Calu3 (cell line): ENCODE measurements around the gene NNT. TPM values are rescaled to one million over a fixed set of nuclear protein-coding genes. Genes with fewer than 3 reads are reported as not detected.

Source experiments
- BruUV-seq: library from RNA; stranded (reverse); fragments of 400-500 nt; replicated peaks from 2 replicates; lab custom pipeline; 2021; lab: Mats Ljungman, UMichigan
- CTCF ChIA-PET: fragments of 300-600 bp; sonication (Branson Sonifier 250); formaldehyde crosslinking; loops from one replicate; lab custom pipeline; 2022; ENCODE audit warnings: antibody characterized with exemption; lab: Charles Lee
- DNase-seq: peaks from one replicate; pipeline ENCODE4 v3.0.0; 2022
- H3K27ac Mint-ChIP-seq: one replicate; pipeline ENCODE4 v1.8.0; 2022; ENCODE audit warnings: mixed read lengths; ENCODE audit not compliant: unreplicated experiment
- H3K27me3 Mint-ChIP-seq: one replicate; pipeline ENCODE4 v1.8.0; 2022; ENCODE audit warnings: mixed read lengths; ENCODE audit not compliant: unreplicated experiment
- H3K36me3 Mint-ChIP-seq: one replicate; pipeline ENCODE4 v1.8.0; 2022; ENCODE audit warnings: mild to moderate bottlenecking, moderate library complexity, mixed read lengths; ENCODE audit not compliant: insufficient read depth, unreplicated experiment
- H3K4me1 Mint-ChIP-seq: one replicate; pipeline ENCODE4 v1.8.0; 2022; ENCODE audit warnings: mild to moderate bottlenecking, low read depth, mixed read lengths; ENCODE audit not compliant: unreplicated experiment
- H3K4me3 Mint-ChIP-seq: one replicate; pipeline ENCODE4 v1.8.0; 2022; ENCODE audit warnings: mild to moderate bottlenecking, low read depth, moderate library complexity, mixed read lengths; ENCODE audit not compliant: unreplicated experiment
- H3K9me3 Mint-ChIP-seq: one replicate; pipeline ENCODE4 v1.8.0; 2022; ENCODE audit warnings: low read depth, mixed read lengths; ENCODE audit not compliant: unreplicated experiment
- intact Hi-C: fragments of 100-400 bp; cut with micrococcal nuclease; formaldehyde crosslinking; loops from one replicate; pipeline ENCODE4 v1.10.0; 2022; ENCODE audit not compliant: unreplicated experiment
- total RNA-seq: library from RNA; stranded (reverse); gene quantifications from 2 replicates; pipeline ENCODE4 v1.2.3, GENCODE V29; 2022
- TF ChIP-seq, protein P1 (sequence below): fragments of 200-600 bp; IDR thresholded peaks from one replicate; pipeline ENCODE4 v1.8.0; 2022; ENCODE audit warnings: antibody characterized with exemption; ENCODE audit not compliant: unreplicated experiment

The NNT gene
- total RNA-seq, 1 experiment from 2014 or later, result 72.4 TPM

DNA sequence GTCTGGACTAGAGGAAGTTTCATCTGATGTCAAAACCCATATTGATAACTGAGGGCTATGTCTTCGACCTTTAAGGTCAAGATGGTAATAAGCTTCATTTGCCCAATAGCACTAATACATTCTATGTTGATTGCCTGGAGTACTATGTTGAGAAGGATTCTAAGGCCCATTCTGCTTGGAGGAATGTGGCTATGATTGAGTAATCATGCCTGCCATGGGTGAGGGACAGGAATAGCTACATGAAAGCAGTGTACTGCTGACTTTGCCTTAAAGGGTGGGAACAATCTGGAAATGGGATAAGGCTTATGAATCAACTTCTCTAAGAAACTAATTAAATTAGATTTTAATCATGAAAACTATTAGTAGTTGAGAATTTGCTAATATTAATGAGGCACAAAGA is 13.6 kb downstream of the NNT start:
- no peak overlapping the region for H3K4me3 Mint-ChIP-seq
- no peak for DNase-seq
- H3K27ac Mint-ChIP-seq, result no peak overlapping the region
- intact Hi-C loops, result no loop called here
- CTCF ChIA-PET, result interaction anchor here (1.0 kb wide), 1 partner anchor 15 kb away, joined by 3 read pairs; no protein-coding TSS in a partner anchor
- TF ChIP-seq, protein P1, sequence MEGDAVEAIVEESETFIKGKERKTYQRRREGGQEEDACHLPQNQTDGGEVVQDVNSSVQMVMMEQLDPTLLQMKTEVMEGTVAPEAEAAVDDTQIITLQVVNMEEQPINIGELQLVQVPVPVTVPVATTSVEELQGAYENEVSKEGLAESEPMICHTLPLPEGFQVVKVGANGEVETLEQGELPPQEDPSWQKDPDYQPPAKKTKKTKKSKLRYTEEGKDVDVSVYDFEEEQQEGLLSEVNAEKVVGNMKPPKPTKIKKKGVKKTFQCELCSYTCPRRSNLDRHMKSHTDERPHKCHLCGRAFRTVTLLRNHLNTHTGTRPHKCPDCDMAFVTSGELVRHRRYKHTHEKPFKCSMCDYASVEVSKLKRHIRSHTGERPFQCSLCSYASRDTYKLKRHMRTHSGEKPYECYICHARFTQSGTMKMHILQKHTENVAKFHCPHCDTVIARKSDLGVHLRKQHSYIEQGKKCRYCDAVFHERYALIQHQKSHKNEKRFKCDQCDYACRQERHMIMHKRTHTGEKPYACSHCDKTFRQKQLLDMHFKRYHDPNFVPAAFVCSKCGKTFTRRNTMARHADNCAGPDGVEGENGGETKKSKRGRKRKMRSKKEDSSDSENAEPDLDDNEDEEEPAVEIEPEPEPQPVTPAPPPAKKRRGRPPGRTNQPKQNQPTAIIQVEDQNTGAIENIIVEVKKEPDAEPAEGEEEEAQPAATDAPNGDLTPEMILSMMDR, result no peak
- no peaks in the 10 kb centered on the region for H3K9me3 Mint-ChIP-seq
- BruUV-seq, result no TSS peak
- no peaks in the 10 kb centered on the region for H3K27me3 Mint-ChIP-seq
- H3K4me1 Mint-ChIP-seq, result no peaks in the 10 kb centered on the region
- H3K36me3 Mint-ChIP-seq, result no peaks in the 10 kb centered on the region

DNA sequence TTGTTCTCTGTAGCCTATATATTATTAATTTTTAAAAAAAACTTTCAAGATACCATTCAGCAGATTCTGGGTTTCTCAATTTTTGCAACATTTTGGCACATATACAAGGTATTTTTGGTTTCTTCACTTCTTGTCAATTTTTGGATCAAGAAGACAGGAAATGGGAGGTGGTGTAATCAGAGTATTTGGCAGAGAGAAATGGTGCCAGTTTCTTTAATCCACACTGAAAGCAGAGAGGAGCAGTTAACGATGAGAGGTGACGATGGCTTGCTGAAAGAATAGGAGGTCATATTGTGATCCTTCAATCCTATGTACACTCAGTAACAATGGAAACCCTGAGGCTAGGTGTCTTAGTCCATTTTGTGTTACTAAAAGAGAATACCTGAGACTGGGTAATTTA is 16.4 kb downstream of the NNT start:
- Mint-ChIP-seq H3K4me3 (no peak overlapping the region), H3K36me3 (no peaks in the 10 kb centered on the region), H3K4me1 (no peaks in the 10 kb centered on the region), H3K27ac (no peak overlapping the region), H3K27me3 (no peaks in the 10 kb centered on the region), H3K9me3 (no peaks in the 10 kb centered on the region)
- TF ChIP-seq, protein P1, result no peak
- DNase-seq, result no peak
- intact Hi-C loops, result no loop called here
- no TSS peak for BruUV-seq
- CTCF ChIA-PET, result interaction anchor here (0.6 kb wide), 1 partner anchor 367 kb away, joined by 5 read pairs; no protein-coding TSS in a partner anchor

DNA sequence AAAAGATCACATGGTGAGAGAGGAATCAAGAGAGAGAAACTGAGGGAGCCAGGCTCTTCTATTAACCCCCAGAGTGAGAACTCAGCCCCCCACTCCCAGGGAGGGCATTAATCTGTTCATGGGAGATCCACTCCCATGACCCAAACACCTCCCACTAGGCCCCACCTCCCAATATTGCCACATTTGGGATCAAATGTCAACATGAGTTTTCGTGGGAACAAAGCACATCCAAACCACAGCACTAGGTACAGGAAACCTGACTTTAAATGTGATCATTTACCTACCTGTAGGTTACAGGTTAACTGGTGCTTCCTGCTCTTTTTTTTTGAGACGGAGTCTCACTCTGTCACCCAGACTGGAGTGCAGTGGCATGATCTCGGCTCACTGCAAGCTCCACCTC is 16.9 kb downstream of the NNT start:
- Mint-ChIP-seq H3K27ac (no peak overlapping the region), H3K4me3 (no peak overlapping the region), H3K36me3 (no peaks in the 10 kb centered on the region), H3K27me3 (no peaks in the 10 kb centered on the region), H3K9me3 (no peaks in the 10 kb centered on the region), H3K4me1 (no peaks in the 10 kb centered on the region)
- CTCF ChIA-PET, result no interaction called here
- TF ChIP-seq, protein P1, result no peak
- intact Hi-C loops, result no loop called here
- no peak for DNase-seq
- BruUV-seq, result no TSS peak

DNA sequence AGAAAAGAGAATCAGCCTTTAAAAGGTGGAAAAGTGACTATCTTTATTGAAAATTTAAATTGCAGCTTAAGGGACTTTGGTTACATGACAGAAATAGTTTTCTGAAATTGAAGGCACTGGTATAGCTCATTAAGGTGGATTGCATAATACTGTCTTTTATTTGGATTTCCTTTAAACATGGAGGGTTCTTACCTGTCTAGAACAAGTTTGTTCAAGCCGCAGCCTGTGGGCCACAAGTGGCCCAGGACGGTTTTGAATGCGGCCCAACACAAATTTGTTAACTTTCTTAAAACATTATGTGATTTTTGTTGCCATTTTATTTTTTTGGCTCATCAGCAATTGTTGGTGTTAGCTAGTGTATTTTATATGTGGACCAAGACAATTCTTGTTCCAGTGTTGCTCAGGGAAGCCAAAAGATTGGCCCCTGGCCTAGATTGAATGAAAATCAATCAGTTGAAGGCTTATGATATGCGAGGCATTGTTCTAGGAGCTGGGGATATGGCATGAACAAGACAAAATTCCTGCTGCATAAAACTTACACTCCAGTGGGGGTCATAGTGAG is 18.0 kb downstream of the NNT start:
- CTCF ChIA-PET, result no interaction called here
- no peak for DNase-seq
- no peaks in the 10 kb centered on the region for H3K27me3 Mint-ChIP-seq
- TF ChIP-seq, protein P1, result no peak
- no peaks in the 10 kb centered on the region for H3K9me3 Mint-ChIP-seq
- BruUV-seq, result no TSS peak
- intact Hi-C loops, result no loop called here
- no peaks in the 10 kb centered on the region for H3K36me3 Mint-ChIP-seq
- H3K4me1 Mint-ChIP-seq, result no peaks in the 10 kb centered on the region
- no peak overlapping the region for H3K4me3 Mint-ChIP-seq
- no peak overlapping the region for H3K27ac Mint-ChIP-seq
